SKM-1 treated with dmso at 0.1 percent for 144 hours (cell line): ENCODE results near the gene SSR4.

Experiments used
- DNase-seq: peaks from one replicate; lab custom pipeline; 2025; ENCODE audit not compliant: unreplicated experiment; lab: John Stamatoyannopoulos, UW

SSR4 gene

GRCh38 chrX:153769158-153769864, 25.2 kb upstream of the SSR4 start:
- DNase-seq: no peak

- DNase-seq: no peak
Measured at GRCh38 chrX:153769865-153770600, 24.4 kb upstream of the SSR4 start.

GRCh38 chrX:153770601-153771414, 23.7 kb upstream of the SSR4 start:
- DNase-seq: no peak

GRCh38 chrX:153771415-153772315, 22.8 kb upstream of the SSR4 start:
- no peak for DNase-seq

GRCh38 chrX:153772316-153773217, 21.9 kb upstream of the SSR4 start:
- no peak for DNase-seq

- no peak for DNase-seq
Measured at GRCh38 chrX:153773218-153773611, 21.3 kb upstream of the SSR4 start.

- DNase-seq: no peak
Measured at GRCh38 chrX:153773741-153774575, 20.5 kb upstream of the SSR4 start.

- DNase-seq: no peak
Measured at GRCh38 chrX:153774576-153775292, 19.7 kb upstream of the SSR4 start.

GRCh38 chrX:153775293-153776119, 19.0 kb upstream of the SSR4 start:
- no peak for DNase-seq

GRCh38 chrX:153776120-153776599, 18.3 kb upstream of the SSR4 start:
- DNase-seq: no peak

GRCh38 chrX:153776611-153777045, 17.8 kb upstream of the SSR4 start:
- no peak for DNase-seq

GRCh38 chrX:153777261-153778090, 17.0 kb upstream of the SSR4 start:
- DNase-seq: no peak

- no peak for DNase-seq
Measured at GRCh38 chrX:153778181-153778580, 16.3 kb upstream of the SSR4 start.

GRCh38 chrX:153778684-153779101, 15.8 kb upstream of the SSR4 start:
- DNase-seq: no peak

GRCh38 chrX:153779891-153780677, 14.4 kb upstream of the SSR4 start:
- no peak for DNase-seq
